Stimulated activated CD4-positive, alpha-beta T cell treated with anti-CD3 and anti-CD28 coated beads, Interleukin-12 subunit alpha, Interleukin-12 subunit beta, amount 100 ng/mL, for 4 hours (primary cell): ENCODE data around the gene F11.
"Not testable (repeated sequence)": the region's sequence is repeated elsewhere in the genome, so short reads cannot be mapped to it uniquely, and the experiment has no call there.

Experiments
- DNase-seq: peaks from one replicate; pipeline ENCODE4 v3.0.0-alpha.2; 2020

Gene F11

DNA sequence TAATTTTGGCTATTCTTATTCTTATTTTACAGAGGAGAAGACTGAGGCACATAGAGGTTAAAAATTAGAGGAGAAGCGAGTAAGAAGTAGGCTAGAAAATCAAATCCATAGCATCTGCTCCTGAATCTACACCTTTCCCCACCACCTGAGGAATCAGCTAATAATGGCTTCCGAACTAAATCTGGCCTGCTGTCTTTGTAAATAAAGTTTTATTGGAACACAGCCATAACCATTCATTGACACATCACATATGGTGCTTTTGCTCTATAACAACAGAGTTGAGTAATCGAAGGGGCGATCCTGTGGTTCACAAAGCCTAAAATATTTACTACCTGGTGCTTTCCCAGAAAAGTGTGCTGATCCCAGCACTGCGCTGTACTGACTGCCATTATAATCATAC, 38.2 kb downstream of the F11 start:
- no peak for DNase-seq

DNA sequence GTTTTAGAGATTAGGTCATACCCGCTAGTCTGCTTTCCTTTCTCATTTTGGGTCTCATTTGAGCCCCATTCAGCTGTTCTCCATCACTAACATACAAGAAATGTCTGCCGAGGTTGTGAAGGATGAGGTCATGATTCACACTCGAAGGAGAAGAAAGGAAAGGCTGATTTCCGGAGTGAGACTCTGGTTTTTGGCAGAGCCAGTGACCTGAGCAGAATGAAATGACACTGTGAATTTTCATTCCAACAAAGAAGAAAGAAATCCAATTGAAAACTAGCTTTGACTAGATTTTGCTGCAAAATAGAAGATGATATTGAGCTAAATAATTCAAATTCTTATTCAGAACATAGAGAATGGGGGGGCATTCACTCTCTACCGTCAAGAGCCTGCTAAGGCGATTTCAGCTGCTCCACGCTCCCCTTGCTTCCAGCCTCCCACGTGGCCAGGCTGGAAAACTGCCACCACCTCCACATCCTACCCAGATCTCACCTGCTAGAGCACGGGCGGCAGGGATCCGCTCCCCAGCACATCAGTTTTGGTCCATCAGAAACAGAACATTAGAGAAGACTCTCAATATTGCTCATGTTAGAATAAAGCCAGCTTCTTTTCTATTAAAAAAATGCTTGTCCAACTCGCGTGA, 39.0 kb downstream of the F11 start:
- DNase-seq: no peak

GRCh38 chr4:186307497-186307896, 41.5 kb downstream of the F11 start:
- no peak for DNase-seq

GRCh38 chr4:186307916-186308315, 41.9 kb downstream of the F11 start:
- no peak for DNase-seq

DNA sequence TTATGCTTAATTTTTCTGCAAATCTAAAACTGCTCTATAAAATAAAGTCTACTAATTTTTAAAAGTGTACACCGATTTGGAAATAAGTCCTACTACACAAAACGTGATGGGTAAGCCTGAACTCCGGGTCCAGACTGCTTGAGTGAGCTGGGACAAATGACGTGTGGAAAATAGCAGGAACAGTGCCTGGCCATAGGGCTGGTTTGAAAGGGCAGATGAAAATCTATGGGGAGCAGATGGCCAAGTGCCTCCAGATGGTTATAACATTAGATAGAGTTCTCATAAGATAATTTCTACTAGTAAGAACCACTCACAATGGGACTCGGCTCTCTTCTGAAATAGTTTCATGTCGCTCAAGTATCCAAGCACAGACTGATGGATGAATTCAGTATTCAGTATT, 52.5 kb downstream of the F11 start:
- DNase-seq: no peak

DNA sequence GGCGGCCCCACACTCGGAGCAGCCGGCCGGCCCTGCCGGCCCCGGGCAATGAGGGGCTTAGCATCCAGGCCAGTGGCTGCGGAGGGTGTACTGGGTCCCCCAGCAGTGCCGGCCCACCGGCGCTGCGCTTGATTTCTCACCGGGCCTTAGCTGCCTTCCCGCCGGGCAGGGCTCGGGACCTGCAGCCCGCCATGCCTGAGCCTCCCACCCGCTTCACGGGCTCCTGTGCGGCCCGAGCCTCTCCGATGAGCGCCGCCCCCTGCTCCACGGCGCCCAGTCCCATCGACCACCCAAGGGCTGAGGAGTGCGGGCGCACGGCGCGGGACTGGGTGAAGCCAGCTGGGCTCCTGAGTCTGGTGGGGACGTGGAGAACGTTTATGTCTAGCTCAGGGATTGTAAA, 58.7 kb downstream of the F11 start:
- DNase-seq: not testable (repeated sequence)

GRCh38 chr4:186326391-186326790, 60.4 kb downstream of the F11 start:
- no peak for DNase-seq

- no peak for DNase-seq
Measured at GRCh38 chr4:186329372-186329771, 63.4 kb downstream of the F11 start.

DNA sequence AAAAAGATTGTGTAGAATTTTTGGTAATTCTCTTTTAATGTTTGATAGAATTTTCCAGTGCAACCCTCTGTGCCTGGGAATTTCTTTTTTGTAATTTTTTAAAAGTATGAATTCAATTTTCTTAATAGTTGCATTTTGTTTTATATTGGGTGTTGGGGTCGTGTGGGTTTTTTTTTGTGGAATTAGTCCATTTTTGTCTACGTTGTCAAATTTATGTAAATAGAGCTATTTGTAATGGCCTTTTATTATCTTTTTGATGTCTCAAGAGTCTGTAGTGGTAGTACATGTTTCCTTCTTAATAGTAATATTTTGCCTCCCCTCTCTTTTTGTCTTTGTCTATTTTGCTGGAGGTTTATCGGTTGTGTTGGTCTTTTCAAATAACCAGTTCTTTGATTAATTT, 64.4 kb downstream of the F11 start:
- DNase-seq: no peak

GRCh38 chr4:186335793-186336192, 69.8 kb downstream of the F11 start:
- DNase-seq: no peak
